Inferior parietal cortex (tissue), 1 donor: ENCODE data around the gene KRT17.

Experiments used
- DNase-seq: peaks from one replicate; pipeline ENCODE4 v3.0.0-alpha.2; 2016; ENCODE audit errors: extremely low spot score

KRT17 gene

GRCh38 chr17:41624208-41625101 is at the start of gene KRT17:
TSS of gene KRT17 (minus strand) at chr17:41624575. CDS start at chr17:41624509, 66 bp downstream.
- DNase-seq, result no peak

- DNase-seq, result no peak
Measured at GRCh38 chr17:41672153-41672552, 47.8 kb upstream of the KRT17 start.

GRCh38 chr17:41667280-41668041 is 43.1 kb upstream of the KRT17 start:
- DNase-seq, result no peak

GRCh38 chr17:41666708-41667279 is 42.4 kb upstream of the KRT17 start:
- DNase-seq, result peak; percentile 83

- no peak for DNase-seq
Measured at GRCh38 chr17:41666237-41666641, 41.9 kb upstream of the KRT17 start.

GRCh38 chr17:41665566-41666236 is 41.3 kb upstream of the KRT17 start:
- DNase-seq, result peak; percentile 90

GRCh38 chr17:41664587-41665565 is 40.5 kb upstream of the KRT17 start:
- DNase-seq, result no peak

- no peak for DNase-seq
Measured at GRCh38 chr17:41664172-41664457, 39.7 kb upstream of the KRT17 start.

- DNase-seq, result no peak
Measured at GRCh38 chr17:41663451-41664171, 39.2 kb upstream of the KRT17 start.

- no peak for DNase-seq
Measured at GRCh38 chr17:41660221-41660711, 35.9 kb upstream of the KRT17 start.

- no peak for DNase-seq
Measured at GRCh38 chr17:41659427-41660212, 35.2 kb upstream of the KRT17 start.

GRCh38 chr17:41658846-41659245 is 34.5 kb upstream of the KRT17 start:
- DNase-seq, result no peak

- DNase-seq, result no peak
Measured at GRCh38 chr17:41657936-41658335, 33.6 kb upstream of the KRT17 start.

GRCh38 chr17:41657176-41657754 is 32.9 kb upstream of the KRT17 start:
- no peak for DNase-seq

GRCh38 chr17:41656249-41657023 is 32.1 kb upstream of the KRT17 start:
- no peak for DNase-seq

GRCh38 chr17:41655611-41656111 is 31.3 kb upstream of the KRT17 start:
- DNase-seq, result no peak

- DNase-seq, result no peak
Measured at GRCh38 chr17:41654678-41655607, 30.6 kb upstream of the KRT17 start.
